ENCODE measurements around the gene PRDM16. TPM values are rescaled to one million over a fixed set of nuclear protein-coding genes. Genes with fewer than 3 reads are reported as not detected.

The PRDM16 gene
- total and polyA plus RNA-seq, 2 of the 4 experiments (the other 2 are of a cell fraction) = 0.02 TPM; not detected in 1

GRCh38 chr1:3284691-3285090 is 215.7 kb downstream of the PRDM16 start:
- dilution Hi-C loops (cut with HindIII; ENCODE audit: low sequenced_read_pairs, unreplicated experiment) = no loop called here
- Histone ChIP-seq H4K20me1 (ENCODE audit: insufficient read depth, low read length) (no peaks in the 10 kb centered on the region), H3K27ac (ENCODE audit: insufficient read depth, low read length) (no peak overlapping the region), H3K4me2 (ENCODE audit: low read depth, low read length) (no peak overlapping the region), H2BK20ac (ENCODE audit: low read depth, low read length) (no peak overlapping the region), H2BK15ac (ENCODE audit: low read depth, low read length) (no peak overlapping the region), H3K4me1 (ENCODE audit: control insufficient read depth, insufficient read depth, low read length) (no peaks in the 10 kb centered on the region), H4K91ac (ENCODE audit: insufficient read depth, low read depth, low read length) (no peak overlapping the region), H3K14ac (replicated peaks; ENCODE audit: low read depth, low read length) (no peak overlapping the region), H2BK5ac (ENCODE audit: low read depth, low read length, poor library complexity, severe bottlenecking) (no peak overlapping the region), H3K56ac (ENCODE audit: extremely low read depth, insufficient read depth, low read length) (no peak overlapping the region), H2AFZ (replicated peaks; ENCODE audit: low read length, poor library complexity) (no peak overlapping the region), H3K27me3 (ENCODE audit: control insufficient read depth, insufficient read depth, low read length) (peaks cover 10% of the 10 kb centered on the region), H4K8ac (ENCODE audit: low read depth in 2 of 2, low read length in 2 of 2) (no peak overlapping the region), H3K18ac (ENCODE audit: low read depth, low read length) (no peak overlapping the region), H3K23ac (ENCODE audit: low read depth, low read length) (no peak overlapping the region), H2BK120ac (ENCODE audit: low read depth, low read length) (no peak overlapping the region), H2AK9ac (replicated peaks; ENCODE audit: low read depth, low read length, poor library complexity) (no peak overlapping the region), H3K9me1 (ENCODE audit: insufficient read depth, low read length) (no peaks in the 10 kb centered on the region), H3K9me3 (ENCODE audit: control insufficient read depth, insufficient read depth, low read length) (no peaks in the 10 kb centered on the region), H4K5ac (ENCODE audit: low read depth, low read length) (no peak overlapping the region), H3K36me3 (ENCODE audit: control insufficient read depth, insufficient read depth, low read length) (no peaks in the 10 kb centered on the region), H3K4me3 (ENCODE audit: insufficient read depth, low read depth, low read length) (no peak overlapping the region), H2AK5ac (ENCODE audit: low read depth, low read length) (no peak overlapping the region), H3K9ac (ENCODE audit: low read depth, low read length) (no peak overlapping the region), H3K4ac (ENCODE audit: low read depth, low read length) (no peak overlapping the region), H3K79me1 (ENCODE audit: low read depth in 1 of 2, low read length in 2 of 2) (no peaks in the 10 kb centered on the region)
- WGBS, 2 experiments (ENCODE audit: extremely low coverage in 2 of 2, insufficient read length in 1 of 2) = 80% methylated on average over 4 of the region's 15 CpGs; no CpG with 5 or more reads in 1 of the 2 experiments
- intact Hi-C loops (cut with micrococcal nuclease) = no loop called here
- in situ Hi-C loops (cut with MboI; ENCODE audit: low sequenced_read_pairs) = no loop called here
- ChIA-PET CTCF (no interaction called here), POLR2A (ENCODE audit: unreplicated experiment) (no interaction called here)
- no peak for DNase-seq
- no peak for ATAC-seq (ENCODE audit: low read depth)
- BruUV-seq (replicated peaks) = no TSS peak
- TF ChIP-seq CTCF (conservative IDR thresholded peaks at IDR 0.05; ENCODE audit: low read depth, low read length) (no peak), RAD21 (IDR thresholded peaks at IDR 0.05; ENCODE audit: low read length) (no peak), RFX5 (IDR thresholded peaks at IDR 0.05; ENCODE audit: low read depth, low read length) (no peak), POLR2A (IDR thresholded peaks at IDR 0.05; ENCODE audit: low read depth, low read length) (no peak), USF2 (IDR thresholded peaks at IDR 0.05; ENCODE audit: low read depth, low read length) (no peak)
